HG02870 (cell line): ENCODE data around the gene CXCL1.

ENCODE experiments used
- ATAC-seq: cut with Tn5 transposase; IDR thresholded peaks from one replicate; pipeline ENCODE4 v1.9.1; 2021; ENCODE audit warnings: mild to moderate bottlenecking, moderate library complexity; ENCODE audit not compliant: unreplicated experiment

CXCL1 gene

DNA sequence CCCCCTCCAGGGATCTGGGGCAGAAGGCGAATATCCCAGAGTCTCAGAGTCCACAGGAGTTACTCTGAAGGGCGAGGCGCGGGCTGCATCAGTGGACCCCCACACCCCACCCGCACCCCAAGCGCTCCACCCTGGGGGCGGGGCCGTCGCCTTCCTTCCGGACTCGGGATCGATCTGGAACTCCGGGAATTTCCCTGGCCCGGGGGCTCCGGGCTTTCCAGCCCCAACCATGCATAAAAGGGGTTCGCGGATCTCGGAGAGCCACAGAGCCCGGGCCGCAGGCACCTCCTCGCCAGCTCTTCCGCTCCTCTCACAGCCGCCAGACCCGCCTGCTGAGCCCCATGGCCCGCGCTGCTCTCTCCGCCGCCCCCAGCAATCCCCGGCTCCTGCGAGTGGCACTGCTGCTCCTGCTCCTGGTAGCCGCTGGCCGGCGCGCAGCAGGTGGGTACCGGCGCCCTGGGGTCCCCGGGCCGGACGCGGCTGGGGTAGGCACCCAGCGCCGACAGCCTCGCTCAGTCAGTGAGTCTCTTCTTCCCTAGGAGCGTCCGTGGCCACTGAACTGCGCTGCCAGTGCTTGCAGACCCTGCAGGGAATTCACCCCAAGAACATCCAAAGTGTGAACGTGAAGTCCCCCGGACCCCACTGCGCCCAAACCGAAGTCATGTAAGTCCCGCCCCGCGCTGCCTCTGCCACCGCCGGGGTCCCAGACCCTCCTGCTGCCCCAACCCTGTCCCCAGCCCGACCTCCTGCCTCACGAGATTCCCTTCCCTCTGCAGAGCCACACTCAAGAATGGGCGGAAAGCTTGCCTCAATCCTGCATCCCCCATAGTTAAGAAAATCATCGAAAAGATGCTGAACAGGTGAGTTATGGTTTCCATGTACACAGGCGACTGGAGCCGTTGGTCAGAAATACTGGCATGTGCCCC lies at the start of gene CXCL1:
CXCL1 (plus strand) TSS at position 264 of the 926 bp plus-strand sequence; CDS start at position 342, 78 bp downstream.
- ATAC-seq, result no peak

DNA sequence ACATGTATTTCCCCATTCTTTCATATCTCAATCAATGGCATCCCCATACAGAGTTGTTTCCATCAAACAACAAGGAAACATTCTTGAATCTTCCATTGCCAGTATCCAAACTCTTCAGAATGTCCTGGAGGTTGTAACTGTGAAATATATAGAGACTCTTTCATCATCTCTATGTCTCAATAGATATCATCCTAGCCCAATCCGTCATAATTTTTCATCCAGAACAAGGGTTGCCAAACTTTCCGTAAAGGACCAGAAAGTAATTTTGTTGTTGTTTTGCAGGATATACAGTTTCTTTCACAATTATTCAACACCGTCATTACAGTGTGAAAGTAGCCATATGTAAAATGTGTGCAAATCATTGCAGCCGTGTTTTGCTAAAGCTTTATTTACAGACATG lies 47.9 kb upstream of the CXCL1 start:
- no peak for ATAC-seq

DNA sequence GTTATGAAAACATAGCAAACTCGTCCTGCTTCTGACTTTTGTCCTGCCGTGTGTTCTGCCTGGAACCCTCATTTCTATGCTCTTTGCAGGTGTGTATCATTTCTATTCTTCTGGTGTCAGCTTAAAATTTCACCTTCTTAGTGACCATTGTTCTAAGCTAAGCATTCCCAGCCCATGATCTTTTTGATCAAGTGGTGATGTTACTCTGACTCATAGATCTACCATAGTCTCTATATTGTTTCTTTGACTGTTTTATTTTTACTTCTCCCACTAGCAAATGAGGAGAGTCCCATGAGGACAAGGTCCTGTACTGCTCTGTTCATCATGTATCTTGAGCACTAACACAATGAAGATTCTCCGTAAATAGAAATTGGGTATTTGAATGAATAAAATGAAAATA lies 46.8 kb upstream of the CXCL1 start:
- no peak for ATAC-seq

DNA sequence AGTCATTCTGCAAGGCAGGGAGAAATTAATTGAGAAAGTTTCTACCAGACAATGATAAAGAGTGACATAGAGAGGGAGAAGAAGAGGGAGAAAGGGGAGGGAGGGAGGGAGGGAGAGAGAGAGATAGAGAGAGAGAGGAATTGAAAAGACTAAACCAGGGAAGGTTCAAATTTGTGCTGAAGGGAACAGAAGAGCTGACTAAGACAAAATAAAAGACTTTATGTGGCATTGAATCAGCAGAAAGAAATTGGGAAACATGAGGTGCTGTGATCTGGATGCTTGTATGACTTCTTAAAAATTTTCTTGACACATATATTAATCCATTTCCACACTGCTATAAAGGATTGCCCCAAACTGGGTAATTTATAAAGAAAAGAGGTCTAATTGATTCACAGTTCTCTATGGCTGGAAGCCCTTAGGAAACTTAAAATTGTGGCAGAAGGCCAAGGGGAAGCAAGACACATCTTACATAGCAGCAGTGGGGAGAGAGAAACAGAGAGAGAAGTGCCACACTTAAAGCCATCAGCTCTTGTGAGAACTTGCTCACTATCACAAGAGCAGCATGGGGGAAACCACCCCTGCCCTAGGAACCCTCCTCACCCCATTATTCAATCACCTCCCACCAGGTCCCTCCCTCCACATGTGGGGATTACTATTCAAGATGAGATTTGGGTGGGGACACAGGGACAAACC lies 46.2 kb upstream of the CXCL1 start:
- ATAC-seq, result no peak

DNA sequence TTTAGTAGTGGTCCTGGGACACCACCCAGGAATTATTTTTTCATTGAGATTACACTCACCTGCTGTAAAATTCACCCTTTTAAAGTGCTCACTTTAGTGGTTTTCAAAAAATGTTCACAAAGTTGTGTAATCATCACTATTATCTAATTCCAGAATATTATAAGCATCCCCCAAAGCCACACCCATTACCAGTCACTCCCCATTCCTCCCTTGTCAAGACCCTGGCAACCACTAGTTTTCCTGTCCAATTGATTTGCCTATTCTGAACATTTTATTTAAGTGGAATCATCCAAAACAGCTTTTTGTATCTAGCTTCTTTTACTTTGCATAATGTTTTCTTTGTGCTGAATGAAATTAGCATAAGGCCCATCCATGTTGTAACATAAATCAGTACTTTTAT lies 45.4 kb upstream of the CXCL1 start:
- no peak for ATAC-seq

DNA sequence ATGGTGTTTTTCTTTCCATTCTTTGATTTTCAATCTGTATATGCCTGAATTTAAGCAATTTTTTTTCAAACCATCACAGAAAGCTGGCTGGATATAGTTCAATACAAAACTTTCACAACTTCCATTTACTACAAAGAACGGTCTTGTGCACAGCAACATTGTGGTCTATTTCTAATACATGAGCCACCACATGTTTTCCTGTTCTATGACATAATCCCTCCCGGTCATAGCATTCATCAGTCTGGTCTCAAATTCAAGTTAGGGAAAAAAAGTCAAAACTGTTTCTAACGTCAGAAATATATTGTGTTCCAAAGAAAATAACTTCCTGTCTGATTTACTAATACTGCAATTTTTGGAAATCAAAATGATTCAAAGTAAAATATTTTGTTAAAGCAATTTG lies 40.2 kb upstream of the CXCL1 start:
- no peak for ATAC-seq

DNA sequence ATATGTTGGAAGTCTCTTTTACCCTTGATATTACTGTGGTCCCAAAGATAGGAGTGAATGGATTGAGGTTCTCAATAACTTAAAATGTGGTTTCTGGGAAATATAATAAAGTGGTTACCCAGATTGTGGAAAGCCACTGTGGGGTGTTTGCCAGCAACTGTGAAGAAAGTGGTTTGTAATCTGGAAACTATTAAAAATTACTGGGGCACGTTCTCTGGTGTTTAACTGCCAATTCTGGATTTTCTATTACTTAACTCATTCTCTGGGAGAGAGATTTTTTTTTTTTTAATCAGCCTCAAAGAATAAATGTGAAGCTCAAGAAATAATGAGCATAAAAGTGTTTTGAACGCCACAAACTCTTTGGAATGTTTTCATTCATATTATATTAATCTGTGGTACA lies 37.6 kb upstream of the CXCL1 start:
- ATAC-seq, result no peak

DNA sequence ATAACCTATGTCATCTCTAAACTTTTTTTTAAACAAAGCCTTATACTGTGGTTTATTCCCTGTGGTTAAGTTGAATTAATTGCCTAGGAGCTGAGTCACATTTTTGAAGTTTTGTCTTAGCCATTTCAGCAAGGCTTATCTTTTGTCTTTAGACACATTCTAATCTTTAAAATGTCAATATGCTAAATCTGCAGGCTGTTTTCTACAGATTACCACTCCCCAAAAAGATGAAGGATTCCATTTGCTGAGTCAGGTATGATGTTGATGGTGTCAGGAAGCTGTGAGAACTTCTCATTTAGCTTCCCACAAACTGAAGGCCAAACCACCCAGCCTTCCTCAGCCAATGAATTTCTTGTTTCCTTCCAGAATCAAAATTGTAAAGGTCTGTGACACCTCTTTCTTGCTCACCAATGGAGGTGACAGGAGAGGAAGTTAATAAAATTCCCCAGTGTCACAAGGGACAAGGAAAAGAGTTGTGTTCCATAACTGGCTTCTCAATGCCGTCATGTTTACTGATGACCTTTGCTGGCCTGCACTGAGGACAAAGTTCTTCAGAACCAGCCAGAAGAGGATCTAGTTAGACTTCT lies 36.4 kb upstream of the CXCL1 start:
- no peak for ATAC-seq

DNA sequence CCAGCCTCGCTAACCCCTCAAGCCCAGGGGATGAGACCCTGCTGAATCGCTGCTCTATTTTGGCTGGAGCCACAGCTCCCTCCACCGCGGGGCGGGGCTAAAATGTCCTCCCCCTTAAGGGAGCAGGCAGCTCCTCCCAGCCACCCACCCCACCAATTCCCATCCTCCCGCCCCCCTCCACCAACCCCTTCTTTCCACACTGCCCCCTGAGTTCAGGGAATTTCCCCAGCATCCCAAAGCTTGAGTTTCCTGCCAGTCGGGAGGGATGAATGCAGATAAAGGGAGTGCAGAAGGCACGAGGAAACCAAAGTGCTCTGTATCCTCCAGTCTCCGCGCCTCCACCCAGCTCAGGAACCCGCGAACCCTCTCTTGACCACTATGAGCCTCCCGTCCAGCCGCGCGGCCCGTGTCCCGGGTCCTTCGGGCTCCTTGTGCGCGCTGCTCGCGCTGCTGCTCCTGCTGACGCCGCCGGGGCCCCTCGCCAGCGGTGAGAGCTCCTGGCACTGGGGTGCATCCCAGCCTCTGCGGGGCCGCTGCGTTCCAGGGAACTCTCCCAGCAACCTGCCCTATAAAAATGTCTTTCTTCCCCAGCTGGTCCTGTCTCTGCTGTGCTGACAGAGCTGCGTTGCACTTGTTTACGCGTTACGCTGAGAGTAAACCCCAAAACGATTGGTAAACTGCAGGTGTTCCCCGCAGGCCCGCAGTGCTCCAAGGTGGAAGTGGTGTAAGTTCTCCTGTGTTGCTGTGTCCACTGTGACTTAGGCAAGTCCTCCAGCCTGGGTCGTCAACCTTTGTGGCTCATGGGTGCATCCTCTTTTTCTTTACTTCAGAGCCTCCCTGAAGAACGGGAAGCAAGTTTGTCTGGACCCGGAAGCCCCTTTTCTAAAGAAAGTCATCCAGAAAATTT lies 32.6 kb upstream of the CXCL1 start, which contains the start of gene CXCL6:
CXCL6 (plus strand) TSS at position 306 of the 907 bp plus-strand sequence; CDS start at position 379, 73 bp downstream.
- ATAC-seq, result no peak

DNA sequence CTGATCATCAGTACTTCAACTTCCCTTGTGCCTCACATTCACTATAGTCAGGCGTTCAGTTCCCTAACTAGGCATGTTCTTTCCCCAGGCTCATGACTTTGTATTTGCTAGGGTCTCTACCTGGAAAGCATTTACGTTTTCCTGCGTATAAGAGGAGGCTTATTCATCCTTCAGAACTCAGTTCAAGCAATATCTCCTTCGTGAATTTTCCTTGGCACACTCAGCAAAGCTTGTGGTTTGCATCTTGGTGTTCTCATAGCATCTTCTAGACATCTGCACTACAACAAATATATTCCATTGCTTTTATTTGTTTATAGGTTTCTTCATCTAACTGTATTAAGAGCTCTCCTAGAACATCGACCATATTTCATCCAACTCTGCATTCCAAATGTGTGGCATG lies 30.1 kb upstream of the CXCL1 start:
- ATAC-seq, result no peak

DNA sequence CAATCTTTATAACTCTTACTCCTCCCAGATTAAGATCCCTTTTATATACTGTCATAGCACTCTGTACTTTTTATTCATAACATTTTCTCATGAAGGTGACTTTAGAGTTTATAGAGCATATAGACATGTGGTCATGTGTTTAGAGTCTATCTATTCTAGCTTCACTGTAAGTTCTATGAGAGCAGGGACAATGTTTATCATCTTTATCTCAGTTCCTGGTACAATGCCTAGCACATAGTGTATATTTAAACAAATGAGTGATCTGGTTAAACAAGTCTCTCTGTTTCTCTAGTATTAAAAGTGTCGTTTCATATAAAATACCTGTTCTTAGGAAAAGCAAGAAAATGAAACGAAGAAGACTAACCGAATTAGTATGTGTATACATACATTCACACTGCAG lies 29.5 kb upstream of the CXCL1 start:
- no peak for ATAC-seq

DNA sequence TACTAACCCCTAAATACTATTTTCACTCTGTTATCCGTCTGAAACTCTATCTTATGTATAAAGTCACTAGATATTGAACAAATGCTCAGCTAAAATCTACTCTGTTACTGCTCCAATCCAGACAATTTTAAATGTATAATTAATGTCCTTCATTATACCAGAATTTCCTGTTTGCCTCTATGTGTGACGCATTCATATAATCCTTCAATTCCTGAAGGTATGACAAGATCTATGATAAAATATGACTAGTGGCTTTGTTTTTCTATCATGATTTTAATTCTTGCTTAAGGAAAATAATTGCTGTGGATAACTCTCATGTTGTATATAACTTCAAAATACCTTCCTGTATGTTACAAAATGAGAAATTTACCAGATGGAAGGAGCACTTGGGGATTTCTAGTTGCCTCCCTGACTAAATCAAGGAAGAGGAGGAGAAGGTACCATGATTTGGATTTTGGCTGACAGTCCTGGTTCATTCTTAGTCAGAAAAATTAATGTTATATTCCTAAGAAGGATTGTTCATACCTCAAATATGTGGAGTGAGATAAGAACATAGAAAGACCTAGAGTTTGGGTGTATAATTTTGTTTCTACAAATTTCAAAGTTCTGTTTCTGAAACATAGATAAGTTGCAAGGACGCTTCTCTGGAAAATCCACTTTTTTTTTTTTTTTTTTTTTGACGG lies 27.8 kb upstream of the CXCL1 start:
- ATAC-seq, result no peak

DNA sequence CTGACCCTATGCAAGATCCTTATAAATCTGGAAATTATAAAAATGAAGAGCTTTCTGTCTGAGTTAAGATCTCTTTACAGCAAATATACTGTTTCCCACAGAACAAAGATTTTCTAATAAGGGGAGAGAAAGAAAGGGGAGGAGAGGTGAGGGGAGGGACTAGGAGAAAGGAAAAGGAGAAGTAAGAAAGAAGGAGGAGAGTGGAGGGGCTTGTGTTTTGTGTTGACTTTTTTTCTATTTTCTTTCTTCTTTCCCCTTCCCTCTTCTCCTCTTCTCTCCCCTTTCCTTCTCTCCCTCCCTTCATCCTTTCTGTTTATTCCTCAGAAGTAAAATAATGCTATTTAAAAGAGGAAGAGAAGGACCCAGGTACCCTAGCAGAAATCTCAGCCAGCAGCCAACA lies 26.5 kb upstream of the CXCL1 start:
- no peak for ATAC-seq

DNA sequence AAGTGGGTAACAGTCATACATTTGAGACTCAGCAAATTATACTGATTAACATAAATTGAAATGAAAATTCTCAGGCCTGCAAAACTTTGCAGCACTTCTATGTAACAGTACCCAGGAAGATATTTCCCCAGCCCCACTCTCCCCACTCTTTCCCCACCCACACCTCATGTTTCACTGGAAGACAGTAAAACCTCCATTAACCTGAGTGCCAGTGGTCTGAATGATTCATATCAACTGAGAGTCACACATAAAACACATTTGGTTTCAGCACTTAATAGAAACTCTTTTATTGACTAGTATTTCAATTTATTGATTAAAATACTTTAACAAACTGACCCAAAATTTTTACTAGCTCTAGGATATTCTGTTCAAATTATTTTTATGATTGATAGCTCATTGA lies 25.8 kb upstream of the CXCL1 start:
- no peak for ATAC-seq

DNA sequence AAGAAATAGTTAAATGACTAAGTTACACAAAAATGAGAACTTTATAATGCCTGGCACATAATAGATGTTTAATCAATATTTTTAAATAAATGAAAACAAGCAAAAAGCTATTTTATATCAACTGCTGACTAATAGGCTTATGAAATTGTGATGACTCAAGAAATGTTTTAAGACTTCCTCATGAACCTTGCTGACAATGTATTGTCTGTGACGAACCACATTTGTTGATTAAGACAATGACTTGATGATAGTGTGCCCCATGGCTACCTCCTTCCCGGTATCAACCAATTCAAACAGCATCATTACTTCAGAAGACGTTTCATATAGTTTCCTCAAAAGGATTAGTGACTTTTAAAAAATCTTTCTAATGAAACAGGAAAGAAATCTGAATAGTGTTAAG lies 24.8 kb upstream of the CXCL1 start:
- no peak for ATAC-seq

DNA sequence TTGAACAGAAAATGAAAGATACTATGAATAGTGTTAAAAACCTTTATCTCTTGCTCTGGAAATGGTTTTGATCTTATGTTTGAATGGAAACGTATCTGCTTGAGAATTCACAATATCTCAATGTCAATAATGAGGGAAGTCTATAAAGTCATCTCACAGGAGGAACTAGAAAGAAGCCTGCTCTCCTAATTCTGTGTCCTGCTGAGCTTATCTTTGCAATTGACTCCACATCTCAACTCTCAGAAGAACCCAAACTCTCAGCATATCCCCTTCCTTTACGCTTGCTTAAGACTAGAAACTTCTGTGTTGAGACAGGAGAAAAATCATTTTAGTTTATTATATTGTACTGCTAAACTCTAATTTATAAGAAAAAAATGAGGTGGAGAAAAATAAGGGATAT lies 24.4 kb upstream of the CXCL1 start:
- no peak for ATAC-seq

DNA sequence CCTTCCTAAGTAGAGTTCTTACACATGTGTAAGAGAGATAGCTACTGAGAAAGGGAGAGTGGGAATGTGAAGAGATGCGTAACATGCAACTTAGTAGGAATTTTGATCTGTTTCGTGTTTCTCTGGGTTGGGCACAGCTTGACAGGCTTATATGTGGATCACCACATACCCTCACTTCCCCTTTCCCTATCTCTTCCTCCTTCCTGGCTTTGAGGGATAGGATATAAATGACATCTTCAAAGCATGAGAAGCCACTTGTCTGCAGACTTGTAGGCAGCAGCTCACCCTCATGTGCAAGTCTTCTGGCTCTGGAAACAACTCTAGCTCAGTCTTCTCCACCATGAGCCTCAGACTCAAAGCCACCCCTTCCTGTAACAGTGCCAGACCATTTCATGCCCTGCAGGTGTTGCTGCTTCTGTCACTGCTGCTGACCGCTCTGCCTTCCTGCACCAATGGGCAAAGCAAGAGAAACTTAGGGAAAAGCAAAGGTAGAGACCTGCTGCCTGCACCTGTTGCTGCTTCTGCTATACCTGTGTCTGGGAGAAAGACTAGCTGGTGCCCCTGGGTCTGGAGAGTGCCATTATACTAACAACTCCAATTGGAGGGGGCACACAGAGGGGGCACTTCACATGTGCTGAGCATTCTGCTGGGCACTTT lies 21.5 kb upstream of the CXCL1 start:
- ATAC-seq, result no peak

DNA sequence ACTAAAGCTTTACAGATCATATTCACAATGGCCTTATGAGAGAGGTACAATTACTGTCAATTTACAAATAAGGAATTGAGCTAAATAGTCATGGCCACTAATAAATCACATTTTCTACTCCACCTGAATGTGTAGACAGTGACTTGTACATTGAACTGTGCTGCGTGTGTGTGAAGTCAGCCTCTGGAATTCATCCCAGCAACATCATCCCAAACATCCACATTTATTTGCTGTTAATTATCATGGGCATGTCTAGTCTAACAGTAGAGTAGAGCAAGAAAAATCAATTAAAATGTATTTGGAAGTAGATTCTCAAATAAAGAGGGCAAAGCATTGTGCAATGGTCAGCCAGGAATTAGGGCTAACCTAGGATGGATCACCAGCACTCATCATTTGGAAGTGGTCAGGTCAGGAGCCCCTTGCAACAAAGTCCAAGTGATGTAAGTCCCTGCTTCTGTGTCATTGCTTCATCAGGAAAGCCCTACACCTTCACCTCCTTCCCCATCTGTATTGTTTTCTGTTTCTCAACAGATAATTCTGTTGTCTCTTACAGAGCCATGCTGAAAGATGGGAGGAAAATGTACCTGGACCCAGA lies 20.9 kb upstream of the CXCL1 start:
- no peak for ATAC-seq

DNA sequence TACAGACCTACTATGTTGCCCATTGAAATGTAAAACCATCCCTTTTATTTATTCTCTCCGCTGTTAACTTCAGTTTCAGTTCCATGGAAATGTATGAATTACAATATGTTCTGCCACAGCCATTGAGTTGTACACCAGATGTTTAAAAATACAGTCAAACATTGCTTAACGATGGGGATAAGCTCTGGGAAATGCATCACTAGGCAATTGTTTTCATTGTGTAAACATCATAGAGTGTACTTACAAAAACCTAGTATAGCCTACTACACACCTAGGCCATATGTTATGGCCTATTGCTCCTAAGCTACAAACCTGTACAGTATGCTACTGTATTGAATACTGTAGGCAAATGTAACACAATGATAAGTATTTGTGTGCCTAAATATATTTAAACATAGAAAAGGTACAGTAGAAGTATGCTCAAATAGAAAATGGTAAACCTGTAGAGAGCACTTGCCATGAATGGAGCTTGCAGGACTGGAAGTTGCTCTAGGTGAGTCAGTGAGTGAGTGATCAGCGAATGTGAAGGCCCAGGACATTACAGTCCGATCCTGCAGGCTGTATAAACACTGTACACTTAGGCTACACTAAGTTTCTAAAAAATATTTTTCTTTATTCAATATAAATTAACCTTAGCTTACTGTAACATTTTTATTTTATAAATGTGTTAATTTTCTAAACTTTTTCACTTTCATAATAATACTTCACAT lies 18.8 kb upstream of the CXCL1 start:
- ATAC-seq, result no peak
